Liver (tissue), 9 donors: Measurements from ENCODE around the gene BTBD17. TPM values are rescaled to one million over a fixed set of nuclear protein-coding genes. Genes with fewer than 3 reads are reported as not detected.
A peak's percentile ranks its signal among the peaks of the same experiment; 100 is the strongest.

Source experiments
- DNase-seq: peaks from one replicate; pipeline ENCODE4 v3.0.0-alpha.2; 2017; ENCODE audit warnings: low spot score
- H3K27ac ChIP-seq, 2 donors: one replicate each; pipeline ENCODE4 v1.7.0; 2013; ENCODE audit warnings: inconsistent platforms in 2 of 2, low read length in 2 of 2, control low read depth in 1 of 2, low read depth in 1 of 2, mild to moderate bottlenecking in 1 of 2
- H3K27me3 ChIP-seq, 4 donors: one replicate each; pipeline versions ENCODE4 v1.6.1 to v1.7.0; 2013; ENCODE audit warnings: low read length in 3 of 4, inconsistent platforms in 1 of 4, mild to moderate bottlenecking in 1 of 4, moderate library complexity in 1 of 4; ENCODE audit not compliant: control insufficient read depth in 4 of 4, insufficient read depth in 4 of 4
- H3K36me3 ChIP-seq, 4 donors: one replicate each; pipeline versions ENCODE4 v1.6.1 to v1.7.0; 2013; ENCODE audit warnings: low read length in 3 of 4, mild to moderate bottlenecking in 3 of 4, low read depth in 1 of 4, moderate library complexity in 1 of 4; ENCODE audit not compliant: control insufficient read depth in 4 of 4, insufficient read depth in 3 of 4
- H3K4me1 ChIP-seq, 4 donors: one replicate each; pipeline versions ENCODE4 v1.6.1 to v1.7.0; 2013; ENCODE audit warnings: low read length in 3 of 4, mild to moderate bottlenecking in 3 of 4, moderate library complexity in 1 of 4; ENCODE audit not compliant: control insufficient read depth in 4 of 4, insufficient read depth in 4 of 4
- H3K4me3 ChIP-seq, 3 donors: one replicate each; pipeline versions ENCODE4 v1.6.1 to v1.7.0; 2013; ENCODE audit warnings: low read length in 3 of 3, control low read depth in 1 of 3, low read depth in 1 of 3, mild to moderate bottlenecking in 1 of 3
- H3K9ac ChIP-seq, 2 donors: one replicate each; pipeline ENCODE4 v1.7.0; 2013; ENCODE audit warnings: low read length in 2 of 2, mild to moderate bottlenecking in 2 of 2, moderate library complexity in 2 of 2, control low read depth in 1 of 2, low read depth in 1 of 2
- H3K9me3 ChIP-seq, 4 donors: one replicate each; pipeline versions ENCODE4 v1.6.1 to v1.7.0; 2013; ENCODE audit warnings: low read length in 3 of 4; ENCODE audit not compliant: control insufficient read depth in 4 of 4
- ATF3 ChIP-seq: IDR thresholded peaks from 2 replicates; pipeline ENCODE4 v1.6.1; 2016; ENCODE audit warnings: antibody characterized with exemption
- CTCF ChIP-seq: fragments of 150-350 bp; IDR thresholded peaks from 2 replicates; pipeline ENCODE4 v1.5.1; 2017; ENCODE audit warnings: improper control_type of control experiment, low read depth, low read length; ENCODE audit not compliant: missing input control
- EGR1 ChIP-seq, 2 donors: IDR thresholded peaks; 2 replicates each; pipeline ENCODE4 v1.6.1; 2016 to 2018; ENCODE audit warnings: antibody characterized with exemption in 2 of 2, low read depth in 2 of 2
- FOXA2 ChIP-seq: IDR thresholded peaks from 2 replicates; pipeline ENCODE4 v1.6.1; 2016; ENCODE audit warnings: antibody characterized with exemption
- GABPA ChIP-seq, 2 donors: IDR thresholded peaks in 1 of 2; conservative IDR thresholded peaks in 1 of 2; 2 replicates each; pipeline ENCODE4 v1.6.1; 2016; ENCODE audit warnings: antibody characterized with exemption in 2 of 2, mild to moderate bottlenecking in 1 of 2, moderate library complexity in 1 of 2
- HNF4G ChIP-seq: IDR thresholded peaks from 2 replicates; pipeline ENCODE4 v1.6.1; 2016; ENCODE audit warnings: antibody characterized with exemption
- MAX ChIP-seq: IDR thresholded peaks from 2 replicates; pipeline ENCODE4 v1.6.1; 2016; ENCODE audit warnings: antibody characterized with exemption
- REST ChIP-seq: IDR thresholded peaks from 2 replicates; pipeline ENCODE4 v1.6.1; 2016; ENCODE audit warnings: antibody characterized with exemption, mild to moderate bottlenecking
- RXRA ChIP-seq, 2 donors: IDR thresholded peaks; 2 replicates each; pipeline ENCODE4 v1.6.1; 2017 to 2018; ENCODE audit warnings: antibody characterized with exemption in 2 of 2, mild to moderate bottlenecking in 1 of 2
- SP1 ChIP-seq: IDR thresholded peaks from 2 replicates; pipeline ENCODE4 v1.6.1; 2018; ENCODE audit warnings: antibody characterized with exemption, mild to moderate bottlenecking
- TAF1 ChIP-seq: conservative IDR thresholded peaks from 2 replicates; pipeline ENCODE4 v1.6.1; 2016; ENCODE audit warnings: antibody characterized with exemption, mild to moderate bottlenecking
- YY1 ChIP-seq: IDR thresholded peaks from 2 replicates; pipeline ENCODE4 v1.6.1; 2016; ENCODE audit warnings: antibody characterized with exemption, mild to moderate bottlenecking
- WGBS: extraction: QIAGEN DNeasy Blood & Tissue Kit; methylation state at CpG from one replicate; pipeline ENCODE4 v1.1.7; 2013; 5-methylcytosine and 5-hydroxymethylcytosine counted together
- polyA plus RNA-seq, 2 donors: library from polyadenylated mRNA; stranded (reverse) in 1 of 2; unstranded in 1 of 2; fragments of 200-250 nt in 1 of 2; fragments of >200 nt in 1 of 2; fragmentation: Nextera tagmentation in 1 of 2; extraction: Ambion mirVana in 1 of 2; gene quantifications; one replicate each; pipeline versions ENCODE4 v1.2.1 to v1.2.3, GENCODE V29; 2013 to 2015
- total RNA-seq, 2 donors: library from RNA; depleted of rRNA; stranded (reverse); fragments of >200 nt; gene quantifications; one replicate each; pipeline ENCODE4 v1.2.3, GENCODE V29; 2014
- TF ChIP-seq, protein P1 (sequence below): IDR thresholded peaks from 2 replicates; pipeline ENCODE4 v1.6.1; 2016; ENCODE audit warnings: antibody characterized with exemption
- donor health status: healthy.
- donor health status: healthy.
- donor health status: healthy.
- donor health status: healthy.
- donor health status: healthy.

The BTBD17 gene
- total and polyA plus RNA-seq, 4 donors, result not detected

DNA sequence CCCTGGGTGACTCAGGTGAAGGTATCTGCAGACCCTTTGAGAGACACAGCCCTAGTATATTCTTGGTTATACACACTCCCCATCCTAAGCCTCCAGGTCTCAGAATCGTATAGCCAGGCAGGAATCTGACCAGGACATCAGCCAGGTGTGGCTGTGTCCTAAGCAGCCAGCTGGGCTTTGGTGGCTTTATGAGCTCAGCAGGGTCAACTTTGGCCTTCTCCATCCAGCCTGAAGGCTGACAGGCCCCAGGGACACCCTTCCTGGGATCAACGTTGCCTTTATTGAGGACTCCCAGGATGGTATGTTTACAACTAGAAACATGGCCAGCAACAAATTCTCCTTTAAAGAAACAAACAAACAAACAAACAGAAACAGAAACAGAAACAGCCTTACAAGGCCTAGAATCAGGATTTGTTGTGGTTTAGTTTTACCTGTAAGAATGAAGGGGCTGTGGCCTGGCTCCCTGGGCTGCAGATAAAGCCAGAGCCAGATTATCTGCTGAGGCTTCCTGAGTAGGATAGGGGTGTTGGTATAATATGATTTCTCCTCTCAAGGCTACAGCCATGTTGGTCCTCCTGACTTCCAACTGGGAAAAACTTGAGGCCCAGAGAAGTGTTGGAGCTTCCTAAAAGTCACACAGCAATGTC lies 27.2 kb downstream of the BTBD17 start:
- Histone ChIP-seq H3K36me3 (no peaks in the 10 kb centered on the region), H3K4me1 (no peaks in the 10 kb centered on the region), H3K27ac (no peak overlapping the region), H3K27me3 (no peaks in the 10 kb centered on the region), H3K9ac (no peak overlapping the region), H3K9me3 (no peaks in the 10 kb centered on the region), H3K4me3 (no peak overlapping the region)
- no peak for DNase-seq
- TF ChIP-seq FOXA2, result no peak
- WGBS, result 84% methylated on average over 2 of the region's 2 CpGs

- Histone ChIP-seq H3K9ac (no peak overlapping the region), H3K4me1 (no peaks in the 10 kb centered on the region), H3K27me3 (no peaks in the 10 kb centered on the region), H3K4me3 (no peak overlapping the region), H3K36me3 (no peaks in the 10 kb centered on the region), H3K27ac (no peak overlapping the region), H3K9me3 (no peaks in the 10 kb centered on the region)
- peak; percentile 55 for DNase-seq
- TF ChIP-seq TAF1 (no peak), ATF3 (no peak), CTCF (no peak), GABPA (IDR thresholded peaks at IDR 0.05 in 1 of 2, conservative IDR thresholded peaks at IDR 0.05 in 1 of 2) (no peak), EGR1 (IDR thresholded peaks at IDR 0.05; ENCODE audit: low read depth in 2 of 2) (no peak), SP1 (no peak), MAX (no peak), RXRA (IDR thresholded peaks at IDR 0.05) (no peak), REST (no peak), YY1 (no peak), HNF4G (no peak)
- TF ChIP-seq, protein P1, sequence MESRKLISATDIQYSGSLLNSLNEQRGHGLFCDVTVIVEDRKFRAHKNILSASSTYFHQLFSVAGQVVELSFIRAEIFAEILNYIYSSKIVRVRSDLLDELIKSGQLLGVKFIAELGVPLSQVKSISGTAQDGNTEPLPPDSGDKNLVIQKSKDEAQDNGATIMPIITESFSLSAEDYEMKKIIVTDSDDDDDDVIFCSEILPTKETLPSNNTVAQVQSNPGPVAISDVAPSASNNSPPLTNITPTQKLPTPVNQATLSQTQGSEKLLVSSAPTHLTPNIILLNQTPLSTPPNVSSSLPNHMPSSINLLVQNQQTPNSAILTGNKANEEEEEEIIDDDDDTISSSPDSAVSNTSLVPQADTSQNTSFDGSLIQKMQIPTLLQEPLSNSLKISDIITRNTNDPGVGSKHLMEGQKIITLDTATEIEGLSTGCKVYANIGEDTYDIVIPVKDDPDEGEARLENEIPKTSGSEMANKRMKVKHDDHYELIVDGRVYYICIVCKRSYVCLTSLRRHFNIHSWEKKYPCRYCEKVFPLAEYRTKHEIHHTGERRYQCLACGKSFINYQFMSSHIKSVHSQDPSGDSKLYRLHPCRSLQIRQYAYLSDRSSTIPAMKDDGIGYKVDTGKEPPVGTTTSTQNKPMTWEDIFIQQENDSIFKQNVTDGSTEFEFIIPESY, result no peak
- WGBS, result 47% methylated on average over 11 of the region's 11 CpGs
Observed at GRCh38 chr17:74332763-74333283, 28.8 kb downstream of the BTBD17 start.
